CD4-positive, alpha-beta T cell treated with Interleukin-17A for 4 hours (primary cell): ENCODE data around the gene FAM117A.
"Not testable (repeated sequence)": the region's sequence is repeated elsewhere in the genome, so short reads cannot be mapped to it uniquely, and the experiment has no call there.

ENCODE experiments used
- DNase-seq: peaks from one replicate; pipeline ENCODE4 v3.0.0-alpha.2; 2020; ENCODE audit warnings: mixed read lengths

Gene FAM117A

GRCh38 chr17:49676276-49676868 is 87.6 kb downstream of the FAM117A start:
- peak; percentile 30 for DNase-seq

- DNase-seq, result no peak
Observed at GRCh38 chr17:49674507-49674906, 89.4 kb downstream of the FAM117A start.

GRCh38 chr17:49673679-49674078 is 90.3 kb downstream of the FAM117A start:
- not testable (repeated sequence) for DNase-seq

- no peak for DNase-seq
Observed at GRCh38 chr17:49670641-49671040, 93.3 kb downstream of the FAM117A start.

GRCh38 chr17:49670002-49670401 is 93.9 kb downstream of the FAM117A start:
- DNase-seq, result no peak

GRCh38 chr17:49667854-49668253 is 96.1 kb downstream of the FAM117A start:
- no peak for DNase-seq

GRCh38 chr17:49664706-49665211 is 99.2 kb downstream of the FAM117A start:
- DNase-seq, result no peak
